Epithelial cell of proximal tubule (primary cell): ENCODE data around the gene TFPI. TPM values are rescaled to one million over a fixed set of nuclear protein-coding genes. Genes with fewer than 3 reads are reported as not detected.

Source experiments
- DNase-seq: peaks from one replicate; pipeline ENCODE4 v3.0.0-alpha.2; 2011; ENCODE audit warnings: low read depth
- H3K4me3 ChIP-seq: 2 replicates; pipeline ENCODE4 v1.5.1; 2011; ENCODE audit warnings: low read depth, mild to moderate bottlenecking, low read length
- total RNA-seq: library from RNA; depleted of rRNA; stranded (reverse); fragments of >200 nt; gene quantifications from 2 replicates; pipeline ENCODE4 v1.2.3, GENCODE V29; 2015
- TF ChIP-seq, protein P1 (sequence below): conservative IDR thresholded peaks from 2 replicates; pipeline ENCODE4 v1.5.1; 2012; ENCODE audit warnings: low read depth, mild to moderate bottlenecking, low read length

Gene TFPI
- total RNA-seq: 99.7 and 144 TPM in 2 replicates

- peak within 1 kb of the TSS; percentile 82 for H3K4me3 ChIP-seq
- DNase-seq: no peak
- TF ChIP-seq, protein P1, sequence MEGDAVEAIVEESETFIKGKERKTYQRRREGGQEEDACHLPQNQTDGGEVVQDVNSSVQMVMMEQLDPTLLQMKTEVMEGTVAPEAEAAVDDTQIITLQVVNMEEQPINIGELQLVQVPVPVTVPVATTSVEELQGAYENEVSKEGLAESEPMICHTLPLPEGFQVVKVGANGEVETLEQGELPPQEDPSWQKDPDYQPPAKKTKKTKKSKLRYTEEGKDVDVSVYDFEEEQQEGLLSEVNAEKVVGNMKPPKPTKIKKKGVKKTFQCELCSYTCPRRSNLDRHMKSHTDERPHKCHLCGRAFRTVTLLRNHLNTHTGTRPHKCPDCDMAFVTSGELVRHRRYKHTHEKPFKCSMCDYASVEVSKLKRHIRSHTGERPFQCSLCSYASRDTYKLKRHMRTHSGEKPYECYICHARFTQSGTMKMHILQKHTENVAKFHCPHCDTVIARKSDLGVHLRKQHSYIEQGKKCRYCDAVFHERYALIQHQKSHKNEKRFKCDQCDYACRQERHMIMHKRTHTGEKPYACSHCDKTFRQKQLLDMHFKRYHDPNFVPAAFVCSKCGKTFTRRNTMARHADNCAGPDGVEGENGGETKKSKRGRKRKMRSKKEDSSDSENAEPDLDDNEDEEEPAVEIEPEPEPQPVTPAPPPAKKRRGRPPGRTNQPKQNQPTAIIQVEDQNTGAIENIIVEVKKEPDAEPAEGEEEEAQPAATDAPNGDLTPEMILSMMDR: no peak
These were observed at the start of gene TFPI for GRCh38 chr2:187554011-187554703. Gene TFPI, minus strand, starts transcription at chr2:187554435. Its CDS starts 50,667 bp downstream, at chr2:187503768.

- DNase-seq: no peak
- TF ChIP-seq, protein P1: no peak
- H3K4me3 ChIP-seq: no peak overlapping the region
These were observed 40.6 kb upstream of the TFPI start for GRCh38 chr2:187594801-187595200.

DNA sequence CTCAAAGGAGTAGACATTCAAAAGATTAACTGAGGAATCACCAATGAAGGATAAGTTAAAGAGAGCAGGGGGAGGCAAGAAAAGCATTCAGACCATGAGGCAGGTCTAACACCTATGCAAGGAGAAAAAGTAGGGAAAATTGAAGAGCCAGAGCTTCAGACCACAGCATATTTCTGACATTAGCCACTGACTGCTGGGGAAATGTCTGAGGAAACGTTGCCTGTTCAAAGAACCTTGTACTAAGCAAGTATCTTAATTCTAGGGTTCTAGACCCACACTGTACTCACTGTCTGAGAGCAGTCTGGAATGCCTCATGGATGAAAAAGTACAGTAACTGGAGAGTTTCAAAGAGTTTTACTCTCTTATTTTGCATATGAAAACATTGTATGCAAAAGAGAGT lies 39.5 kb upstream of the TFPI start:
- DNase-seq: no peak
- TF ChIP-seq, protein P1: no peak
- H3K4me3 ChIP-seq: no peak overlapping the region

- TF ChIP-seq, protein P1: no peak
- no peak overlapping the region for H3K4me3 ChIP-seq
- no peak for DNase-seq
These were observed 38.9 kb upstream of the TFPI start for GRCh38 chr2:187593098-187593497.

DNA sequence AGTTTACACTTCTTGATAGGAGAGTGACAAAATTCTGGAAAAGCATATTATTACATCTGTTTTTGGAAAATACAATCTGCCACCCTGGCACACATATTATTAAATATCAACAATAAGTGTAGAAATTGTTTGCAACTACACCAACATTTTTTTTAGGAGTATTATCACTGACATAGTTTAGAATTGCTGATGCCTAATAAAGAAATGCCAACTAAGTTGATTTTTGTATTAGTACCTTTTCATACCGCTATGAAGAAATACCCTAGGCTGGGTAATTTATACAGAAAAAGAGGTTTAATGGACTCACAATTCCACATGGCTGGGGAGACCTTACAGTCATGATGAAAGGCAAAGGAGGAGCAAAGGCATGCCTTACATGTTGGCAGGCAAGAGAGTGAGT lies 35.9 kb upstream of the TFPI start:
- no peak for DNase-seq
- TF ChIP-seq, protein P1: no peak
- H3K4me3 ChIP-seq: no peak overlapping the region

DNA sequence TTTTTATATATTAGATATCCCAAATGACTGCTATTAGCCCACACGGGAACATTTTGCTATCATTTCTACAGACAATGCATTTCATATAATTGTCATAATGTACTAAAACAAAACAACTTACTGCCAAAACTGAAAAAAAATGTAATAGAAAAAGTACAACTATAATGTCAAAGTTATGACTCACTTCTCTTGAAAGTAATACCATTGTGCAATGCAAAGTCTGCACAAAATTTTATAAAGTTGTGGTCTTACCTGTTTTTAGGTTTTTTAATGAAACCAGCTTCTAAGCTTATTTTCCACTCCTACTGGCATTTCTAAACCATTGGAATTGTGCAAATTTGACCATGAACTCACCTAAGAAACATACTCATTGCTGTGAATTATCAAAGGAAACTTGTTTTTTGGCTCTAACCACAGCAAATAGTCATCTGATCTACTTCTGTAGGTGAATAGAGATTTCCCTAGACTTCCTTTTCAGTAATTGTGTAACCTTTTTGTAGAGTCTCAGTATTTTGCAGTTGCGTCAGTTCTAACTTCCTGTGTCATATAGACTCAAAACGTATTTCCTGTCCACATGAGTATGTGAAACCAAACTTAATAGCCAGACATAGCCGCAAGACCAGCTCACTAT lies 31.9 kb upstream of the TFPI start:
- no peak for DNase-seq
- H3K4me3 ChIP-seq: no peak overlapping the region
- TF ChIP-seq, protein P1: no peak
